GM10248 (cell line): Measurements from ENCODE around the gene B3GNT5.

ENCODE experiments used
- CTCF ChIA-PET: fragments of 300-600 bp; sonication (Branson Sonifier 250); formaldehyde crosslinking; extraction: SDS; loops from one replicate; lab custom pipeline; 2021; ENCODE audit warnings: antibody characterized with exemption; lab: Yijun Ruan, JAX
- POLR2A ChIA-PET: fragments of 350-650 bp; sonication (Branson Sonifier 250); formaldehyde crosslinking; extraction: SDS; loops from one replicate; lab custom pipeline; 2020; ENCODE audit warnings: antibody characterized with exemption; lab: Yijun Ruan, JAX
- DNase-seq: peaks from one replicate; pipeline ENCODE4 v3.0.0; 2012; ENCODE audit errors: extremely low spot score
- CTCF ChIP-seq: IDR thresholded peaks from 2 replicates; pipeline ENCODE4 v1.5.1; 2012; ENCODE audit warnings: mild to moderate bottlenecking, low read depth; ENCODE audit errors: extremely low read depth, missing control alignments, control extremely low read depth

The B3GNT5 gene

GRCh38 chr3:183244219-183244618, 8.8 kb upstream of the B3GNT5 start:
- ChIA-PET CTCF (no interaction called here), POLR2A (no interaction called here)
- TF ChIP-seq CTCF = no peak
- DNase-seq = no peak

- DNase-seq = no peak
- ChIA-PET POLR2A (no interaction called here), CTCF (no interaction called here)
- TF ChIP-seq CTCF = no peak
Observed at GRCh38 chr3:183244981-183245476, 8.0 kb upstream of the B3GNT5 start.

GRCh38 chr3:183247011-183247589, 6.0 kb upstream of the B3GNT5 start:
- no peak for DNase-seq
- POLR2A ChIA-PET = no interaction called here
- no peak for TF ChIP-seq CTCF
- CTCF ChIA-PET = no interaction called here

- no peak for TF ChIP-seq CTCF
- CTCF ChIA-PET = interaction anchor here (1.3 kb wide), 1 partner anchor 27 kb away, joined by 3 read pairs; no protein-coding TSS in a partner anchor
- no peak for DNase-seq
- POLR2A ChIA-PET = no interaction called here
Observed at GRCh38 chr3:183249006-183249718, 3.9 kb upstream of the B3GNT5 start.

GRCh38 chr3:183252118-183252782, 803 bp upstream of the B3GNT5 start:
- TF ChIP-seq CTCF = no peak
- POLR2A ChIA-PET = no interaction called here
- CTCF ChIA-PET = interaction anchor here (2.5 kb wide), 1 partner anchor 131 kb away, joined by 11 read pairs; no protein-coding TSS in a partner anchor
- no peak for DNase-seq
